SH-SY5Y (cell line): ENCODE measurements around the gene CHD3.

Source experiments
- GATA2 ChIP-seq: IDR thresholded peaks from 2 replicates; pipeline ENCODE4 v1.6.1; 2011; ENCODE audit warnings: mild to moderate bottlenecking, low read depth, low read length
- GATA3 ChIP-seq: IDR thresholded peaks from 2 replicates; pipeline ENCODE4 v1.6.1; 2011; ENCODE audit warnings: low read depth, mild to moderate bottlenecking, low read length, moderate library complexity

GRCh38 chr17:7946441-7946840 is 57.9 kb downstream of the CHD3 start:
- TF ChIP-seq GATA2 (no peak), GATA3 (no peak)
